Measurements from ENCODE around the gene ALDH6A1.
"Not testable (repeated sequence)": the region's sequence is repeated elsewhere in the genome, so short reads cannot be mapped to it uniquely, and the experiment has no call there.

Gene ALDH6A1

DNA sequence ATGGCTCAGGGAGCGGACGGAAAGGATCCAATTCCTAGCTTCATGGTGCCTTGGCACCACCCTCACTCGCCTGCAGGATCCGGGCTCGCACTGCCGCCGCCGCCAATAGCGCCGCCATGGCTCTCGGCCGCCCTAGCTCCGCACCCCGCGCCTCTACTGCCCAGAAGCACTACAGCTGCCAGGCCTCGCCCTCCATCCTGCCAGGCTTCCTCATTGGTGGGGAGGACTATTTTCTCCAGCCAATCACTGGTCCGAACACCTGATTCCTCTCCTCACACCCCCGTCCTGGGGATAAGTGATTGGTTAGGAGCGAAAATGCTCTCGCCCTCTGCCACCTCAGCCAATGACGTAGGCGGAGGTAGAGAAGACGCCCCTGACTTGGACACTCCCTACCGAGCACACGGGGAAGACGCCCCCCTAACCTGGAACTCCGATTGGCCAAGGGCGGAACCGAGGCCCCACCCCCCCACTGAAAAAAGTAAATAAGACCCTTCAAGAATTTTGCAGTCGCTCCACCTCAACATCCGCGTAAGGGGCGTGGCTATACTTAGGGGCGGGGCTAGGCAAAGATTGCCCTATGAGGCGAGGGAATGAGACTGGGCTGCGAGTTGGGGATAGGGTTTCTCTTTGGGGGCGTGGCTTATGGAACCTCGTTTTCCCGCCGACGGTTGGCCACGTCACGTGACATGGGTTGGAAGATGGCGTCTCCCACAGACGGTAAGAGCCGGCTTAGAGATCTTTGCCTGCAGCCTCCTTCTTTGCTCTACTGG, at the start of gene ALDH6A1, which contains the start of gene LIN52:
Gene ALDH6A1 (minus strand): TSS at position 177 of the 770 bp plus-strand sequence. CDS start 59 bp downstream, at position 118.
Gene LIN52 (plus strand): TSS at position 680 of the 770 bp plus-strand sequence. CDS start 19 bp downstream, at position 699.
- TF ChIP-seq, protein P1, sequence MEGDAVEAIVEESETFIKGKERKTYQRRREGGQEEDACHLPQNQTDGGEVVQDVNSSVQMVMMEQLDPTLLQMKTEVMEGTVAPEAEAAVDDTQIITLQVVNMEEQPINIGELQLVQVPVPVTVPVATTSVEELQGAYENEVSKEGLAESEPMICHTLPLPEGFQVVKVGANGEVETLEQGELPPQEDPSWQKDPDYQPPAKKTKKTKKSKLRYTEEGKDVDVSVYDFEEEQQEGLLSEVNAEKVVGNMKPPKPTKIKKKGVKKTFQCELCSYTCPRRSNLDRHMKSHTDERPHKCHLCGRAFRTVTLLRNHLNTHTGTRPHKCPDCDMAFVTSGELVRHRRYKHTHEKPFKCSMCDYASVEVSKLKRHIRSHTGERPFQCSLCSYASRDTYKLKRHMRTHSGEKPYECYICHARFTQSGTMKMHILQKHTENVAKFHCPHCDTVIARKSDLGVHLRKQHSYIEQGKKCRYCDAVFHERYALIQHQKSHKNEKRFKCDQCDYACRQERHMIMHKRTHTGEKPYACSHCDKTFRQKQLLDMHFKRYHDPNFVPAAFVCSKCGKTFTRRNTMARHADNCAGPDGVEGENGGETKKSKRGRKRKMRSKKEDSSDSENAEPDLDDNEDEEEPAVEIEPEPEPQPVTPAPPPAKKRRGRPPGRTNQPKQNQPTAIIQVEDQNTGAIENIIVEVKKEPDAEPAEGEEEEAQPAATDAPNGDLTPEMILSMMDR (IDR thresholded peaks at IDR 0.05; ENCODE audit: low read length, missing control alignments) = no peak
- DNase-seq (ENCODE audit: low read depth) = peak; percentile 100
- H3K4me3 ChIP-seq (replicated peaks; ENCODE audit: low read depth, low read length) = peak within 1 kb of the TSS; percentile 85

DNA sequence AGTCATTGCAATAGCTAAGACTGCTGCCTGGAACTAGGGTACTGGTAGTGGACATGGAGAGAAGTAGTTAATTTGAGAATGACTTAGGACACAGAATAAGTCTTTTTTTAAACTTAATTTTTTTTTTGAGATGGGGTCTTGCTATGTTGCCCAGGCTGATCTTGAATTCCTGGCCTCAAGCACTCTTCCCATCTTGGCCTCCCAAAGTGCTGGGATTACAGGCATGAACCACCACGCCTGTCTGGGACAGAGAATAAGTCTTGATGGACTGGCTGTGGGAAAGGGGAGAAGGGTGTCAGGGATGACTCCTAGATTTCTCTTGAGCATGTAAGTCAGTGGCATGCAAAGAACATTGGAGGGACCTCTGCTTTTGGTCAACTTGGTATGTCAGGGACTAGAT, 43.4 kb upstream of the ALDH6A1 start:
- TF ChIP-seq, protein P1 (IDR thresholded peaks at IDR 0.05; ENCODE audit: low read length, missing control alignments) = no peak
- DNase-seq (ENCODE audit: low read depth) = no peak
- H3K4me3 ChIP-seq (replicated peaks; ENCODE audit: low read depth, low read length) = no peak overlapping the region

DNA sequence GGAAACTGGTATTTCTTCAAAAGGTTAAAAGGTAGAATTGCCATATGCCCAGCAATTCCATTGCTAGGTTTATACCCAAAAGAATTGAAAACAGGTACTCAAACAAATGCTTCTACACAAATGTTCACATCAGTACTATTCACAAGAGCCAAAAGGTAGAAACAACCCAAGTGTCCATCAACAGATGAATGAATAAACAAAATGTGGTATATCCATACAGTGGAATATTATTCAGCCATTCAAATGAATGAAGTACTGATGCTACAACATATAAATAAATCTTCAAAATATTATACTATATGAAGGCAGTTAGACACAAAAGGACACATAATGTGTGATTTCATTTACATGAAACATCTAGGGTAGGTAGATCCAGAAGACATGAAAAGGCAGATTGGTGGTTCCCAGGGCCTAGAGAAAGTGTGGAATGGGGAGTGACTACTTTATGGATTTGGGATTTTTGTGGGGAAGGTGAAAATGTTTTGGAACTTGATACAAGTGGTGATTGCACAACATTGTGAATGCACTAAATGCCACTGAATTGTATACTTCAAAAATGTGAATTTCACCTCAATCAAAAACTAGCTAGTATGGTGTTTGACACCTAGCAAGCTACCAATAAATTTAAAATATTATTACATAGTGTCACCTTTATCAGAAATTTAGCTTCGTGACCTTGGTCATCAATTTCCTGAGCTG, 42.2 kb upstream of the ALDH6A1 start:
- no peak for DNase-seq (ENCODE audit: low read depth)
- TF ChIP-seq, protein P1 (IDR thresholded peaks at IDR 0.05; ENCODE audit: low read length, missing control alignments) = no peak
- no peak overlapping the region for H3K4me3 ChIP-seq (replicated peaks; ENCODE audit: low read depth, low read length)

DNA sequence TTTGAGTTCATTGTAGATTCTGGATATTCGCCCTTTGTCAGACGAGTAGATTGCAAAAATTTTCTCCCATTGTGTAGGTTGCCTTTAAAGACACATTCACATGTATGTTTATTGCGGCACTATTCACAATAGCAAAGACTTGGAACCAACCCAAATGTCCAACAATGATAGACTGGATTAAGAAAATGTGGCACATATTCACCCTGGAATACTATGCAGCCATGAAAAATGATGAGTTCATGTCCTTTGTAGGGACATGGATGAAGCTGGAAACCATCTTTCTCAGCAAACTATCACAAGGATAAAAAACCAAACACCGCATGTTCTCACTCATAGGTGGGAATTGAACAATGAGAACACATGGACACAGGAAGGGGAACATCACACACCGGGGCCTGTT, 41.2 kb upstream of the ALDH6A1 start:
- H3K4me3 ChIP-seq (replicated peaks; ENCODE audit: low read depth, low read length); DNase-seq (ENCODE audit: low read depth): not testable (repeated sequence)

DNA sequence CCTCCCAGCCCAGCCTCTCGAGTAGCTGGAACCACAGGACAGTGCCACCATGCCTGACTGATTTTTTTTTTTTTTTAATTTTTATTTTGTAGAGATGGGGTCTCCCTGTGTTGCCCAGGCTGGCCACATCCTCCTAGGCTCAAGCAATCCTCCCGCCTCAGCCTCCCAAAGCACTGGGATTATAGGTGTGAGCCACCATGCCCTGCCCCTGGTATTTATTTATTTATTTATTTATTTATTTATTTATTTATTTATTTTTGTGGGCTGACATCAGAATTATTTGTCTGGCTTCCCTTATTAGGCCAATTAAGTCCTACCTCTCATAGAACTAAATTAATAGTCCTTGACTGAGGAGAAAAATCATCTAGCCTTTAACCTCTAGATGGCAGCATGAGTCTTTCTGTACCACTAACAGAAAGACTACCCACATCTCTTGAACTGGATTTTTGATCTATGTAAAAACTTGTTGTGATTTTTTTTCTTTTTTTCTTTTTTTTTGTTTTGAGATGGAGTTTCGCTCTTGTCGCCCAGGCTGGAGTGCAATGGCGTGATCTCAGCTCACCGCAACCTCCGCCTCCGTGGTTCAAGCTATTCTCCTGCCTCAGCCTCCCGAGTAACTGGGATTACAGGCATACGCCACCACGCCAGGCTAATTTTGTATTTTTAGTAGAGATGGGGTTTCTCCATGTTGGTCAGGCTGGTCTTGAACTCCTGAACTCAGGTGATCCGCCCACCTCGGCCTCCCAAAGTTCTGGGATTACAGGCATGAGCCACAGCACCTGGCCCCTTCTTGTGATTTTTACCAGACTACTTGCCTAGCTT, 27.4 kb upstream of the ALDH6A1 start:
- H3K4me3 ChIP-seq (replicated peaks; ENCODE audit: low read depth, low read length) = not testable (repeated sequence)
- DNase-seq (ENCODE audit: low read depth) = peak; percentile 81
- TF ChIP-seq, protein P1 (IDR thresholded peaks at IDR 0.05; ENCODE audit: low read length, missing control alignments) = peak; percentile 62

DNA sequence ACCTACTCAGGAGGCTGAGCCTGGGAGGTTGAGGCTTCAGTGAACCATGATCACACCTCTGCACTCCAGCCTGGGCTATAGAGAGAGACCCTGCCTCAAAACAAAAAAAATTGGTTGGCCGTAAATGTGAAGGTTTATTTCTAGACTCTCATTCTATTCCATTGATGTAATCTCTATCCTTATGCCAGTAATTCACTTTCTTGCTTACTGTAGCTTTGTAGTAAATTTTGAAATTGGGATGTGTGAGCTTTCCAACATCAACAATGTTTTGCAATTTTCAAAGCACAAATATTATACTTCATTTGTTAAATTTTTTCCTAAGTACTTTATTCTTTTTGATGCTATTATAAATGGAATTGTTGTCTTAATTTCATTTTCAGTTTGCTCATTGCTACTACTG, 25.1 kb upstream of the ALDH6A1 start:
- DNase-seq (ENCODE audit: low read depth) = no peak
- H3K4me3 ChIP-seq (replicated peaks; ENCODE audit: low read depth, low read length) = no peak overlapping the region
- TF ChIP-seq, protein P1 (IDR thresholded peaks at IDR 0.05; ENCODE audit: low read length, missing control alignments) = no peak

DNA sequence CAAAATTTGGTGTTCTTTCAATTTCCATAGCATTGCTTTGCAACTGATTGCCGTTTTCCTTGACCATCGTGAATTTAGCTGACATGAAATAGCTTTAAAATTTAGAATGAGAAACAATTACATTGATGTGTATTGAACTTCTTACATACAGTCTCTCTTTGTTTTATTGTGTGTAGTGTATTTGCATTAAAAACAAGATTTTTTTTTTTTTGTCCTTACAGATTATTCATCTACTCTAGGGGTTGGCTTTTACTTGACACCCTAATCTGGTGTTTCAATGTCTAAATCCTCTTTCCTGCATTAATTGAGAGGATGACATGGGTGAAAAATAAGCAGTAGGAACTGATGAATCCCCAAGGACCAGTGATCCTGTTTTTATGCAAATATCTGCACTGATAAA, 21.1 kb upstream of the ALDH6A1 start:
- TF ChIP-seq, protein P1 (IDR thresholded peaks at IDR 0.05; ENCODE audit: low read length, missing control alignments) = no peak
- H3K4me3 ChIP-seq (replicated peaks; ENCODE audit: low read depth, low read length) = no peak overlapping the region
- DNase-seq (ENCODE audit: low read depth) = no peak

Measured in fibroblast of pulmonary artery (primary cell).